ENCODE results near the gene KLHDC4.

DNA sequence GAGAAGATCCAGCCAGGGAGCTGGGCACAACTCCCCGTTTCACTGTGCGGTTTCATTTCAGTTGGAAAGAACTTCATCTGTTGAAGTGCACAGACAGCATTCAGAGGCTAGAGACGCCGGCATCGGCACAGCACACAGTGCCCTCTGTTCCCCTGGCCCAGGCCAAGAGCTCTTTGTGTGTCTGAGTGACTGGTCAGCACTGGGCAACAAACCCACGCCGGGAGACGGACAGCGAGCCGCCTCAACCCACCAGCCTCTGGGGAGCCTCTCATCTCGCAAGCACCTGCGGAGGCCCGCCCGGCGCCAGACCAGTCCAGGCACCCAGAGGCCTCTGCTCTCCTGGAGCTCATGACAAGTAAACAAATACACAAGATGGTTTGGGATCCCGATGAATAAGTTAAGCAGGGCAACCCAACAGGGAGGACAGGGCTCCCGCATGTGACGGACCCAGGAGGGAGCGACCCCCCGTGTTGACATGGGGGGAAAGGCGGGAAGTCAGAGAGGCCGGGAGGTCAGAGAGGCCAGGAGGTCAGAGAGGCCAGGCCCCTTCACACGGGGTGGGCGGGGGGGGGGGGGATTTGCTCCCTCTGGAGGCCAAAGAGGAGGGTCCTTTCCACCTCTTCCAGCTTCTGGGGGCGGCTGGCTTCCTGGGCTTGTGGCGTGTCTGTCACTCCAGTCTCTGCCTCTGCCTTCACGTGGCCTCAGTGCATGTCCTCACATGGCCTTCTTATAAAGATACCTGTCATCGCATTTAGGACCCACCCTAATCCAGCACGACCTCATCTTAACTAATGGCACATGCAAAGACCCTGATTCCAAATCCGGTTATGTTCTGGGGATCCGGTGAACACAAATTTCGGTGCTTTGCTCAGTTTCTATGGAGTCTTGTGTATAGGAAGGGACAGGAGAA, 25.8 kb upstream of the KLHDC4 start:
- TF ChIP-seq, protein P1, sequence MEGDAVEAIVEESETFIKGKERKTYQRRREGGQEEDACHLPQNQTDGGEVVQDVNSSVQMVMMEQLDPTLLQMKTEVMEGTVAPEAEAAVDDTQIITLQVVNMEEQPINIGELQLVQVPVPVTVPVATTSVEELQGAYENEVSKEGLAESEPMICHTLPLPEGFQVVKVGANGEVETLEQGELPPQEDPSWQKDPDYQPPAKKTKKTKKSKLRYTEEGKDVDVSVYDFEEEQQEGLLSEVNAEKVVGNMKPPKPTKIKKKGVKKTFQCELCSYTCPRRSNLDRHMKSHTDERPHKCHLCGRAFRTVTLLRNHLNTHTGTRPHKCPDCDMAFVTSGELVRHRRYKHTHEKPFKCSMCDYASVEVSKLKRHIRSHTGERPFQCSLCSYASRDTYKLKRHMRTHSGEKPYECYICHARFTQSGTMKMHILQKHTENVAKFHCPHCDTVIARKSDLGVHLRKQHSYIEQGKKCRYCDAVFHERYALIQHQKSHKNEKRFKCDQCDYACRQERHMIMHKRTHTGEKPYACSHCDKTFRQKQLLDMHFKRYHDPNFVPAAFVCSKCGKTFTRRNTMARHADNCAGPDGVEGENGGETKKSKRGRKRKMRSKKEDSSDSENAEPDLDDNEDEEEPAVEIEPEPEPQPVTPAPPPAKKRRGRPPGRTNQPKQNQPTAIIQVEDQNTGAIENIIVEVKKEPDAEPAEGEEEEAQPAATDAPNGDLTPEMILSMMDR (conservative IDR thresholded peaks at IDR 0.05; ENCODE audit: low read depth in 2 of 2): no peak
- no peak for TF ChIP-seq REST (IDR thresholded peaks at IDR 0.05; ENCODE audit: unreplicated experiment)
- no peak for TF ChIP-seq POLR2AphosphoS5 (IDR thresholded peaks at IDR 0.05; ENCODE audit: low read depth)
- no peak for TF ChIP-seq EZH2 (IDR thresholded peaks at IDR 0.05; ENCODE audit: low read depth, unreplicated experiment)
- TF ChIP-seq JUNB (IDR thresholded peaks at IDR 0.05; ENCODE audit: unreplicated experiment): no peak
- TF ChIP-seq CREB1 (CRISPR knock-in tag; IDR thresholded peaks at IDR 0.05; ENCODE audit: low read depth): no peak
- no peak for TF ChIP-seq ZNF331 (CRISPR knock-in tag; IDR thresholded peaks at IDR 0.05; ENCODE audit: low read depth)
- no peak for TF ChIP-seq EZH2phosphoT487 (IDR thresholded peaks at IDR 0.05; ENCODE audit: unreplicated experiment)
- no peak for TF ChIP-seq ZNF114 (CRISPR knock-in tag; IDR thresholded peaks at IDR 0.05)
- no peak for TF ChIP-seq STAT1 (IDR thresholded peaks at IDR 0.05; ENCODE audit: unreplicated experiment)
- TF ChIP-seq, protein P2, sequence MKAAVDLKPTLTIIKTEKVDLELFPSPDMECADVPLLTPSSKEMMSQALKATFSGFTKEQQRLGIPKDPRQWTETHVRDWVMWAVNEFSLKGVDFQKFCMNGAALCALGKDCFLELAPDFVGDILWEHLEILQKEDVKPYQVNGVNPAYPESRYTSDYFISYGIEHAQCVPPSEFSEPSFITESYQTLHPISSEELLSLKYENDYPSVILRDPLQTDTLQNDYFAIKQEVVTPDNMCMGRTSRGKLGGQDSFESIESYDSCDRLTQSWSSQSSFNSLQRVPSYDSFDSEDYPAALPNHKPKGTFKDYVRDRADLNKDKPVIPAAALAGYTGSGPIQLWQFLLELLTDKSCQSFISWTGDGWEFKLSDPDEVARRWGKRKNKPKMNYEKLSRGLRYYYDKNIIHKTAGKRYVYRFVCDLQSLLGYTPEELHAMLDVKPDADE (IDR thresholded peaks at IDR 0.05): no peak
- no peak for TF ChIP-seq NANOG (IDR thresholded peaks at IDR 0.05; ENCODE audit: borderline replicate concordance)
- TF ChIP-seq, protein P3, sequence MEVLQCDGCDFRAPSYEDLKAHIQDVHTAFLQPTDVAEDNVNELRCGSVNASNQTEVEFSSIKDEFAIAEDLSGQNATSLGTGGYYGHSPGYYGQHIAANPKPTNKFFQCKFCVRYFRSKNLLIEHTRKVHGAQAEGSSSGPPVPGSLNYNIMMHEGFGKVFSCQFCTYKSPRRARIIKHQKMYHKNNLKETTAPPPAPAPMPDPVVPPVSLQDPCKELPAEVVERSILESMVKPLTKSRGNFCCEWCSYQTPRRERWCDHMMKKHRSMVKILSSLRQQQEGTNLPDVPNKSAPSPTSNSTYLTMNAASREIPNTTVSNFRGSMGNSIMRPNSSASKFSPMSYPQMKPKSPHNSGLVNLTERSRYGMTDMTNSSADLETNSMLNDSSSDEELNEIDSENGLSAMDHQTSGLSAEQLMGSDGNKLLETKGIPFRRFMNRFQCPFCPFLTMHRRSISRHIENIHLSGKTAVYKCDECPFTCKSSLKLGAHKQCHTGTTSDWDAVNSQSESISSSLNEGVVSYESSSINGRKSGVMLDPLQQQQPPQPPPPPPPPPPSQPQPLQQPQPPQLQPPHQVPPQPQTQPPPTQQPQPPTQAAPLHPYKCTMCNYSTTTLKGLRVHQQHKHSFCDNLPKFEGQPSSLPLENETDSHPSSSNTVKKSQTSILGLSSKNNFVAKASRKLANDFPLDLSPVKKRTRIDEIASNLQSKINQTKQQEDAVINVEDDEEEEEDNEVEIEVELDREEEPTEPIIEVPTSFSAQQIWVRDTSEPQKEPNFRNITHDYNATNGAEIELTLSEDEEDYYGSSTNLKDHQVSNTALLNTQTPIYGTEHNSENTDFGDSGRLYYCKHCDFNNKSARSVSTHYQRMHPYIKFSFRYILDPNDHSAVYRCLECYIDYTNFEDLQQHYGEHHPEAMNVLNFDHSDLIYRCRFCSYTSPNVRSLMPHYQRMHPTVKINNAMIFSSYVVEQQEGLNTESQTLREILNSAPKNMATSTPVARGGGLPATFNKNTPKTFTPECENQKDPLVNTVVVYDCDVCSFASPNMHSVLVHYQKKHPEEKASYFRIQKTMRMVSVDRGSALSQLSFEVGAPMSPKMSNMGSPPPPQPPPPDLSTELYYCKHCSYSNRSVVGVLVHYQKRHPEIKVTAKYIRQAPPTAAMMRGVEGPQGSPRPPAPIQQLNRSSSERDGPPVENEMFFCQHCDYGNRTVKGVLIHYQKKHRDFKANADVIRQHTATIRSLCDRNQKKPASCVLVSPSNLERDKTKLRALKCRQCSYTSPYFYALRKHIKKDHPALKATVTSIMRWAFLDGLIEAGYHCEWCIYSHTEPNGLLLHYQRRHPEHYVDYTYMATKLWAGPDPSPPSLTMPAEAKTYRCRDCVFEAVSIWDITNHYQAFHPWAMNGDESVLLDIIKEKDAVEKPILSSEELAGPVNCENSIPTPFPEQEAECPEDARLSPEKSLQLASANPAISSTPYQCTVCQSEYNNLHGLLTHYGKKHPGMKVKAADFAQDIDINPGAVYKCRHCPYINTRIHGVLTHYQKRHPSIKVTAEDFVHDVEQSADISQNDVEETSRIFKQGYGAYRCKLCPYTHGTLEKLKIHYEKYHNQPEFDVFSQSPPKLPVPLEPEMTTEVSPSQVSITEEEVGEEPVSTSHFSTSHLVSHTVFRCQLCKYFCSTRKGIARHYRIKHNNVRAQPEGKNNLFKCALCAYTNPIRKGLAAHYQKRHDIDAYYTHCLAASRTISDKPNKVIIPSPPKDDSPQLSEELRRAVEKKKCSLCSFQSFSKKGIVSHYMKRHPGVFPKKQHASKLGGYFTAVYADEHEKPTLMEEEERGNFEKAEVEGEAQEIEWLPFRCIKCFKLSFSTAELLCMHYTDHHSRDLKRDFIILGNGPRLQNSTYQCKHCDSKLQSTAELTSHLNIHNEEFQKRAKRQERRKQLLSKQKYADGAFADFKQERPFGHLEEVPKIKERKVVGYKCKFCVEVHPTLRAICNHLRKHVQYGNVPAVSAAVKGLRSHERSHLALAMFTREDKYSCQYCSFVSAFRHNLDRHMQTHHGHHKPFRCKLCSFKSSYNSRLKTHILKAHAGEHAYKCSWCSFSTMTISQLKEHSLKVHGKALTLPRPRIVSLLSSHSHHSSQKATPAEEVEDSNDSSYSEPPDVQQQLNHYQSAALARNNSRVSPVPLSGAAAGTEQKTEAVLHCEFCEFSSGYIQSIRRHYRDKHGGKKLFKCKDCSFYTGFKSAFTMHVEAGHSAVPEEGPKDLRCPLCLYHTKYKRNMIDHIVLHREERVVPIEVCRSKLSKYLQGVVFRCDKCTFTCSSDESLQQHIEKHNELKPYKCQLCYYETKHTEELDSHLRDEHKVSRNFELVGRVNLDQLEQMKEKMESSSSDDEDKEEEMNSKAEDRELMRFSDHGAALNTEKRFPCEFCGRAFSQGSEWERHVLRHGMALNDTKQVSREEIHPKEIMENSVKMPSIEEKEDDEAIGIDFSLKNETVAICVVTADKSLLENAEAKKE (CRISPR knock-in tag; IDR thresholded peaks at IDR 0.05): no peak

Data from GM23338 (cell line).